DND-41 (cell line): ENCODE data around the gene PRC1.

Experiments used
- ATAC-seq: fragments of 200-7000 bp; cut with Tn5 transposase; 3 replicates; pipeline ENCODE4 v1.9.1; 2021; ENCODE audit warnings: low read depth; ENCODE audit not compliant: insufficient read depth
- DNase-seq: peaks from one replicate; pipeline ENCODE4 v3.0.0-alpha.2; 2020
- H2AFZ ChIP-seq: 2 replicates; pipeline ENCODE4 v1.6.0; 2012; ENCODE audit warnings: low read depth, low read length
- H3K27ac ChIP-seq: 2 replicates; pipeline ENCODE4 v1.5.1; 2012; ENCODE audit warnings: low read length, inconsistent platforms
- H3K27me3 ChIP-seq: fragments of 200-600 bp; sonication (generic); 2 replicates; pipeline ENCODE4 v1.6.0; 2012; ENCODE audit warnings: low read length, mild to moderate bottlenecking, inconsistent platforms; ENCODE audit not compliant: insufficient read depth, poor library complexity
- H3K36me3 ChIP-seq: 2 replicates; pipeline ENCODE4 v1.5.1; 2012; ENCODE audit warnings: low read length, inconsistent platforms; ENCODE audit not compliant: insufficient read depth
- H3K4me1 ChIP-seq: 2 replicates; pipeline ENCODE4 v1.5.1; 2012; ENCODE audit warnings: mild to moderate bottlenecking, low read length; ENCODE audit not compliant: insufficient read depth
- H3K4me2 ChIP-seq: 2 replicates; pipeline ENCODE4 v1.6.0; 2012; ENCODE audit warnings: mild to moderate bottlenecking, moderate library complexity, low read length, inconsistent platforms; ENCODE audit not compliant: insufficient read depth
- H3K4me3 ChIP-seq, 2 experiments: fragments of 200-600 bp in 1 of 2; shearing (Covaris generic) in 1 of 2; 2 replicates each; pipeline ENCODE4 v1.5.1; 2012 to 2016; ENCODE audit warnings: inconsistent platforms in 2 of 2, low read length in 2 of 2, mild to moderate bottlenecking in 2 of 2, low read depth in 1 of 2, moderate library complexity in 1 of 2
- H3K79me2 ChIP-seq: 2 replicates; pipeline ENCODE4 v1.6.0; 2012; ENCODE audit warnings: low read length, inconsistent platforms; ENCODE audit not compliant: insufficient read depth
- H3K9ac ChIP-seq: 2 replicates; pipeline ENCODE4 v1.6.0; 2012; ENCODE audit warnings: low read depth, mild to moderate bottlenecking, inconsistent platforms, low read length, moderate library complexity
- H3K9me3 ChIP-seq: 2 replicates; pipeline ENCODE4 v1.5.1; 2012; ENCODE audit warnings: low read length, moderate library complexity, mild to moderate bottlenecking, inconsistent platforms; ENCODE audit not compliant: insufficient read depth, severe bottlenecking
- H4K20me1 ChIP-seq: 2 replicates; pipeline ENCODE4 v1.6.0; 2012; ENCODE audit warnings: low read length; ENCODE audit not compliant: insufficient read depth
- CTCF ChIP-seq: IDR thresholded peaks from 2 replicates; pipeline ENCODE4 v1.5.1; 2012; ENCODE audit warnings: borderline replicate concordance, low read length, moderate library complexity, mild to moderate bottlenecking; ENCODE audit not compliant: poor library complexity, severe bottlenecking; ENCODE audit errors: extremely low read depth
- EZH2 ChIP-seq: IDR thresholded peaks from 3 replicates; pipeline ENCODE4 v1.6.1; 2012; ENCODE audit warnings: borderline replicate concordance, low read depth, mild to moderate bottlenecking, moderate library complexity, low read length, inconsistent platforms; ENCODE audit not compliant: severe bottlenecking

The PRC1 gene

GRCh38 chr15:90945091-90945490 lies 49.2 kb downstream of the PRC1 start:
- TF ChIP-seq EZH2: no peak
- no peak for TF ChIP-seq CTCF
- no peak overlapping the region for H3K4me3 ChIP-seq
- H3K9ac ChIP-seq: no peak overlapping the region
- no peaks in the 10 kb centered on the region for H3K9me3 ChIP-seq
- H3K4me1 ChIP-seq: no peaks in the 10 kb centered on the region
- H3K36me3 ChIP-seq: peaks cover 79% of the 10 kb centered on the region
- DNase-seq: no peak
- no peaks in the 10 kb centered on the region for H3K79me2 ChIP-seq
- ATAC-seq: no peak
- H4K20me1 ChIP-seq: no peaks in the 10 kb centered on the region
- no peak overlapping the region for H3K4me2 ChIP-seq
- no peak overlapping the region for H3K27ac ChIP-seq
- H3K27me3 ChIP-seq: no peaks in the 10 kb centered on the region
- H2AFZ ChIP-seq: no peak overlapping the region

GRCh38 chr15:90942354-90943120 lies 51.8 kb downstream of the PRC1 start:
- ATAC-seq (no peak), DNase-seq (no peak)
- no peak overlapping the region for H3K27ac ChIP-seq
- no peaks in the 10 kb centered on the region for H3K27me3 ChIP-seq
- no peak overlapping the region for H3K4me2 ChIP-seq
- no peak for TF ChIP-seq EZH2
- no peak for TF ChIP-seq CTCF
- H3K4me3 ChIP-seq: no peak overlapping the region
- H3K79me2 ChIP-seq: no peaks in the 10 kb centered on the region
- peaks cover 76% of the 10 kb centered on the region for H3K36me3 ChIP-seq
- no peak overlapping the region for H2AFZ ChIP-seq
- no peak overlapping the region for H3K9ac ChIP-seq
- no peaks in the 10 kb centered on the region for H3K4me1 ChIP-seq
- H4K20me1 ChIP-seq: no peaks in the 10 kb centered on the region
- no peaks in the 10 kb centered on the region for H3K9me3 ChIP-seq

GRCh38 chr15:90941038-90941437 lies 53.3 kb downstream of the PRC1 start:
- Histone ChIP-seq H3K4me3 (no peak overlapping the region), H3K36me3 (peaks cover 73% of the 10 kb centered on the region), H2AFZ (no peak overlapping the region), H3K27ac (no peak overlapping the region), H3K9ac (no peak overlapping the region), H3K79me2 (peaks cover 8% of the 10 kb centered on the region), H4K20me1 (no peaks in the 10 kb centered on the region), H3K4me1 (peaks cover 11% of the 10 kb centered on the region), H3K4me2 (no peak overlapping the region), H3K27me3 (no peaks in the 10 kb centered on the region), H3K9me3 (no peaks in the 10 kb centered on the region)
- TF ChIP-seq CTCF (no peak), EZH2 (no peak)
- DNase-seq: no peak
- ATAC-seq: no peak
